Glutamatergic neuron (in vitro differentiated cells): ENCODE results near the gene PRSS21. TPM values are rescaled to one million over a fixed set of nuclear protein-coding genes. Genes with fewer than 3 reads are reported as not detected.

ENCODE experiments used
- DNase-seq: peaks from one replicate; pipeline ENCODE4 v3.0.0; 2022
- H3K27ac Mint-ChIP-seq: one replicate; pipeline ENCODE4 v1.8.0; 2020; ENCODE audit warnings: mild to moderate bottlenecking, mixed read lengths, inconsistent platforms; ENCODE audit not compliant: unreplicated experiment
- H3K27me3 Mint-ChIP-seq: one replicate; pipeline ENCODE4 v1.8.0; 2020; ENCODE audit warnings: mild to moderate bottlenecking, moderate library complexity, mixed read lengths, inconsistent platforms; ENCODE audit not compliant: unreplicated experiment
- H3K36me3 Mint-ChIP-seq: one replicate; pipeline ENCODE4 v1.8.0; 2020; ENCODE audit warnings: mild to moderate bottlenecking, mixed read lengths, inconsistent platforms; ENCODE audit not compliant: unreplicated experiment
- H3K4me1 Mint-ChIP-seq: one replicate; pipeline ENCODE4 v1.8.0; 2020; ENCODE audit warnings: mild to moderate bottlenecking, low read depth, mixed read lengths, inconsistent platforms; ENCODE audit not compliant: unreplicated experiment
- H3K4me3 Mint-ChIP-seq: one replicate; pipeline ENCODE4 v1.8.0; 2020; ENCODE audit warnings: mild to moderate bottlenecking, mixed read lengths, inconsistent platforms; ENCODE audit not compliant: unreplicated experiment
- H3K9me3 Mint-ChIP-seq: one replicate; pipeline ENCODE4 v1.8.0; 2020; ENCODE audit warnings: mild to moderate bottlenecking, moderate library complexity, mixed read lengths, inconsistent platforms; ENCODE audit not compliant: unreplicated experiment
- CTCF ChIP-seq: fragments of 200-600 bp; sonication (generic); IDR thresholded peaks from one replicate; pipeline ENCODE4 v1.5.0; 2021; ENCODE audit not compliant: partially characterized antibody, unreplicated experiment
- total RNA-seq: library from RNA; stranded (reverse); fragmentation: NEBNext Ultra II Directional; extraction: Animal tissue kit (Norgen Biotek cat#: 25700); gene quantifications from one replicate; pipeline ENCODE4 v1.2.1, GENCODE V29; 2021; ENCODE audit not compliant: unreplicated experiment

Gene PRSS21
- total RNA-seq, 1 donor from 2014 or later = not detected

- no peak for DNase-seq
- Mint-ChIP-seq H3K9me3 (no peaks in the 10 kb centered on the region), H3K36me3 (no peaks in the 10 kb centered on the region), H3K27me3 (peaks cover 2% of the 10 kb centered on the region), H3K27ac (no peak overlapping the region), H3K4me1 (no peaks in the 10 kb centered on the region), H3K4me3 (no peak overlapping the region)
- TF ChIP-seq CTCF = no peak
Observed at GRCh38 chr16:2839650-2840450, 22.8 kb downstream of the PRSS21 start.

- no peaks in the 10 kb centered on the region for H3K9me3 Mint-ChIP-seq
- no peaks in the 10 kb centered on the region for H3K36me3 Mint-ChIP-seq
- DNase-seq = no peak
- no peak overlapping the region for H3K27ac Mint-ChIP-seq
- H3K27me3 Mint-ChIP-seq = peaks cover 2% of the 10 kb centered on the region
- no peak overlapping the region for H3K4me3 Mint-ChIP-seq
- TF ChIP-seq CTCF = no peak
- no peaks in the 10 kb centered on the region for H3K4me1 Mint-ChIP-seq
Observed at GRCh38 chr16:2840914-2841313, 23.9 kb downstream of the PRSS21 start.

- H3K4me1 Mint-ChIP-seq = no peaks in the 10 kb centered on the region
- H3K36me3 Mint-ChIP-seq = no peaks in the 10 kb centered on the region
- H3K4me3 Mint-ChIP-seq = no peak overlapping the region
- no peak overlapping the region for H3K27ac Mint-ChIP-seq
- no peaks in the 10 kb centered on the region for H3K9me3 Mint-ChIP-seq
- peaks cover 2% of the 10 kb centered on the region for H3K27me3 Mint-ChIP-seq
- DNase-seq = no peak
- TF ChIP-seq CTCF = no peak
Observed at GRCh38 chr16:2841606-2842339, 24.7 kb downstream of the PRSS21 start.

GRCh38 chr16:2842340-2843000 is 25.4 kb downstream of the PRSS21 start:
- DNase-seq = no peak
- Mint-ChIP-seq H3K4me3 (no peak overlapping the region), H3K27me3 (peaks cover 2% of the 10 kb centered on the region), H3K36me3 (no peaks in the 10 kb centered on the region), H3K9me3 (peaks cover 1% of the 10 kb centered on the region), H3K27ac (no peak overlapping the region), H3K4me1 (no peaks in the 10 kb centered on the region)
- peak; percentile 57 for TF ChIP-seq CTCF
